ENCODE data around the gene CSKMT. TPM values are rescaled to one million over a fixed set of nuclear protein-coding genes. Genes with fewer than 3 reads are reported as not detected.

The CSKMT gene
- polyA plus RNA-seq, 4 donors = 4.4 to 6.6 (median 6.0) TPM

DNA sequence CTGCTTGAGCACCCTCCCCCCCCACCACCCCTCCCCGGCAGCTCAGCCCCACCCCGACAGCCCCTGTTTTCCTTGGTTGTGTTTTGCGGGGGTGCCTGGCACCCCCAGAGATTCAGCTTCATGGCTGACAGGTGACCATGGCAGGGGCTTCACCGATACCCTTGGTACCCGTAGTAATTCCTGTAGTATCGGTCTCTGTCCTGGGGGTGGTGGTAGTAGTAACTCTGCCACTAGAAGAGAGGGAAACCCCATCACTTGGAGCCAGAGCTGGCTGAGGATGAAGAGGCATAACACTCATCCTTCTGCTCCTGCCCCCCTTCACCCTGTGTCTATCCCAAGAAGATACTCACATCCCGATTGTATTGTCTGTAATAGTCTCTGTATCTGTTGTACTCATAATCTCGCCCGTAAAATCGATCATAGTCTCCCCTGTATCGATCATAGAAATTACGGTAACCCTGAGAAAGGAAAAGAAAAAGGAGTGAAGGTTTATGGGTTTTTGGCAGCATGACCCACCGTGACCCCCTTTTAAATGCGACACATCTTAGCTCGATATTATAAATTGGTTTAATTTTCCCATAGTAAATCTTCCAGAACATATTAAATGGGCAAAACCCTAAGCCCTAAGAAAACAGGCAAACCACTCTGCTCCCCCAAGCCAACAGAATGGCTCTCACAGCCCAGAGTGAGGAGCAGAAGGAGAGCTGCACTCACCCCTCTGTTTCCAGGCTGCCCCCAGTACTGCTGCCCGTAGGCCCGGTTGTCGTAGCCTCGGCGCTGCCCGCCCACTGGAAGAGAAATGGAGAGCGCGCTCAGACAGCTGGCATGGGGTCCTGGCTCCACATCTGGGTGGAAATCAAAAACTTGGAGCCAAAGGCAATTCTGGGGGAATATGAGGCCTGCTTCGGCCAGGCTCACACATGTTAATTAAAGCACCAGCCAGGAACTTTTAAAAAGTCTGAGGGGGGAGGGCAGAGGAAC is 50.3 kb downstream of the CSKMT start:
- DNase-seq (ENCODE audit: low read depth in 4 of 4, low spot score in 3 of 4) = no peak

DNA sequence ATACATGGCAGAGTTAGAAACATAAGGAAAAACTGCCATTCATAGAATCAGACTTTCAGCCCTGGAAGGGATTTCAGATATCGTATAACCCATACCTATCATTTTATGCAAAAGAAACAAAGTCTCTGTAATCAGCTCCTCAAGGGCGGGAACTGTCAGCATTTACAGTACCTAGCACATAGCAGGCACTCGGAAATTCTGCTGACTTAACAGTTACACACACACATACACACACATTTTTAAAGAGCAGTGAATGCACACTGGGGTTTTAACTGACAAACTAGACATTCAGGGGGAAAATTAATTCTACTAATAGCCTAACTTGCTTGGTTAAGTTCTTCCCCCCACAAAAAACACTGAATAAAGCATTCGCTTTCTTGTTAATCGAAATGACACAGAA is 51.1 kb downstream of the CSKMT start:
- no peak for DNase-seq (ENCODE audit: low read depth in 4 of 4, low spot score in 3 of 4)

GRCh38 chr11:62716816-62717215 is 51.7 kb downstream of the CSKMT start:
- DNase-seq (ENCODE audit: low read depth in 4 of 4, low spot score in 3 of 4) = no peak

Other genes with a start within 250 kb of the CSKMT start
- gene SCGB1A1, start 246.3 kb upstream of the CSKMT start, polyA plus RNA-seq (ENCODE audit: insufficient read length in 4 of 4) = not detected
- gene AHNAK, start 118.5 kb upstream of the CSKMT start, polyA plus RNA-seq (ENCODE audit: insufficient read length in 4 of 4) = 100 to 1,000 TPM; 189 to 439 (median 222) TPM
- 1,000 to 10,000 TPM; 1,909 to 2,321 (median 2,191) TPM for gene EEF1G, start 91.4 kb upstream of the CSKMT start, polyA plus RNA-seq (ENCODE audit: insufficient read length in 4 of 4)
- gene TUT1, start 73.8 kb upstream of the CSKMT start, polyA plus RNA-seq (ENCODE audit: insufficient read length in 4 of 4) = 10 to 100 TPM; 18.7 to 25.0 (median 21.1) TPM
- 100 to 1,000 TPM in 1 of 4 donors, 10 to 100 TPM in 3; 83.7 to 106 (median 94.6) TPM for gene MTA2, start 63.4 kb upstream of the CSKMT start, polyA plus RNA-seq (ENCODE audit: insufficient read length in 4 of 4)
- 10 to 100 TPM; 31.8 to 42.3 (median 38.6) TPM for gene EML3, start 52.5 kb upstream of the CSKMT start, polyA plus RNA-seq (ENCODE audit: insufficient read length in 4 of 4)
- gene ROM1, start 52.1 kb upstream of the CSKMT start, polyA plus RNA-seq (ENCODE audit: insufficient read length in 4 of 4) = 1 to 10 TPM; 3.1 to 6.9 (median 3.6) TPM
- 10 to 100 TPM; 27.2 to 49.9 (median 29.8) TPM for gene B3GAT3, start 43.3 kb upstream of the CSKMT start, polyA plus RNA-seq (ENCODE audit: insufficient read length in 4 of 4)
- gene GANAB, start 18.7 kb upstream of the CSKMT start, polyA plus RNA-seq (ENCODE audit: insufficient read length in 4 of 4) = 100 to 1,000 TPM; 363 to 404 (median 379) TPM
- gene INTS5, start 12.0 kb upstream of the CSKMT start, polyA plus RNA-seq (ENCODE audit: insufficient read length in 4 of 4) = 10 to 100 TPM; 15.7 to 21.6 (median 18.1) TPM
- gene C11orf98, start 102 bp upstream of the CSKMT start, polyA plus RNA-seq (ENCODE audit: insufficient read length in 4 of 4) = 10 to 100 TPM; 44.7 to 64.6 (median 53.5) TPM
- gene UQCC3, start 6.4 kb downstream of the CSKMT start, polyA plus RNA-seq (ENCODE audit: insufficient read length in 4 of 4) = 10 to 100 TPM in 1 of 4 donors, 1 to 10 TPM in 3; 6.0 to 12.6 (median 7.6) TPM
- 1 to 10 TPM; 5.6 to 8.5 (median 6.1) TPM for gene LBHD1, start 7.0 kb downstream of the CSKMT start, polyA plus RNA-seq (ENCODE audit: insufficient read length in 4 of 4)
- gene UBXN1, start 13.8 kb downstream of the CSKMT start, polyA plus RNA-seq (ENCODE audit: insufficient read length in 4 of 4) = 100 to 1,000 TPM; 109 to 166 (median 156) TPM
- gene LRRN4CL, start 24.2 kb downstream of the CSKMT start, polyA plus RNA-seq (ENCODE audit: insufficient read length in 4 of 4) = 1 to 10 TPM in 3 of 4 donors, under 1 TPM in 1; 0.92 to 9.5 (median 1.4) TPM
- 10 to 100 TPM; 48.7 to 71.0 (median 56.2) TPM for gene BSCL2, start 42.1 kb downstream of the CSKMT start, polyA plus RNA-seq (ENCODE audit: insufficient read length in 4 of 4)
- gene GNG3, start 42.4 kb downstream of the CSKMT start, polyA plus RNA-seq (ENCODE audit: insufficient read length in 4 of 4) = 1 to 10 TPM; 1.5 to 2.4 (median 1.9) TPM
- gene HNRNPUL2, start 62.1 kb downstream of the CSKMT start, polyA plus RNA-seq (ENCODE audit: insufficient read length in 4 of 4) = 10 to 100 TPM; 71.1 to 91.1 (median 84.8) TPM
- gene TTC9C, start 63.2 kb downstream of the CSKMT start, polyA plus RNA-seq (ENCODE audit: insufficient read length in 4 of 4) = 10 to 100 TPM; 38.8 to 46.5 (median 44.0) TPM
- gene ZBTB3, start 88.8 kb downstream of the CSKMT start, polyA plus RNA-seq (ENCODE audit: insufficient read length in 4 of 4) = 1 to 10 TPM; 3.9 to 8.9 (median 7.6) TPM
- gene POLR2G, start 96.3 kb downstream of the CSKMT start, polyA plus RNA-seq (ENCODE audit: insufficient read length in 4 of 4) = 100 to 1,000 TPM; 102 to 155 (median 145) TPM
- 10 to 100 TPM; 19.8 to 43.2 (median 26.6) TPM for gene TAF6L, start 106.1 kb downstream of the CSKMT start, polyA plus RNA-seq (ENCODE audit: insufficient read length in 4 of 4)
- gene TMEM179B, start 122.1 kb downstream of the CSKMT start, polyA plus RNA-seq (ENCODE audit: insufficient read length in 4 of 4) = 10 to 100 TPM; 38.8 to 68.4 (median 63.9) TPM
- 10 to 100 TPM; 19.4 to 31.0 (median 23.3) TPM for gene TMEM223, start 126.7 kb downstream of the CSKMT start, polyA plus RNA-seq (ENCODE audit: insufficient read length in 4 of 4)
- gene NXF1, start 140.1 kb downstream of the CSKMT start, polyA plus RNA-seq (ENCODE audit: insufficient read length in 4 of 4) = 100 to 1,000 TPM; 109 to 125 (median 121) TPM
- gene STX5, start 166.7 kb downstream of the CSKMT start, polyA plus RNA-seq (ENCODE audit: insufficient read length in 4 of 4) = 10 to 100 TPM; 53.3 to 57.3 (median 55.5) TPM
- gene TEX54, start 167.5 kb downstream of the CSKMT start, polyA plus RNA-seq (ENCODE audit: insufficient read length in 4 of 4) = under 1 TPM in 3 of 4 donors, not detected in 1; 0.32 to 0.63 (median 0.38) TPM
- 10 to 100 TPM; 30.2 to 50.4 (median 35.3) TPM for gene WDR74, start 174.3 kb downstream of the CSKMT start, polyA plus RNA-seq (ENCODE audit: insufficient read length in 4 of 4)
- gene SLC3A2, start 215.6 kb downstream of the CSKMT start, polyA plus RNA-seq (ENCODE audit: insufficient read length in 4 of 4) = 100 to 1,000 TPM in 3 of 4 donors, 10 to 100 TPM in 1; 81.0 to 207 (median 159) TPM